ENCODE data around the gene GARNL3. TPM values are rescaled to one million over a fixed set of nuclear protein-coding genes. Genes with fewer than 3 reads are reported as not detected.

Gene GARNL3
- total RNA-seq, 6 experiments from 2014 or later: 0.27 to 0.73 (median 0.57) TPM

- peak overlapping the region; percentile 99 for H3K4me3 Mint-ChIP-seq
Observed at GRCh38 chr9:127424676-127424999, 160.1 kb downstream of the GARNL3 start.

GRCh38 chr9:127426756-127427155 is 162.2 kb downstream of the GARNL3 start:
- H3K4me1 Mint-ChIP-seq (ENCODE audit: low read depth): peaks cover 37% of the 10 kb centered on the region
- no peaks in the 10 kb centered on the region for H3K27me3 Mint-ChIP-seq (ENCODE audit: insufficient read depth)
- no peaks in the 10 kb centered on the region for H3K9me3 Mint-ChIP-seq
- no peak overlapping the region; the same call in 1 of the 2 replicates for H3K27ac Mint-ChIP-seq
- DNase-seq: no peak
- peak overlapping the region; percentile 44 for H3K4me3 Mint-ChIP-seq
- H3K36me3 Mint-ChIP-seq (ENCODE audit: low read depth): peaks cover 27% of the 10 kb centered on the region
- TF ChIP-seq CTCF (IDR thresholded peaks at IDR 0.05): no peak

More at GRCh38 chr9:127424676-127424999, 160.1 kb downstream of the GARNL3 start:
- no peak for TF ChIP-seq CTCF (IDR thresholded peaks at IDR 0.05)
- peak overlapping the region; percentile 91 for H3K27ac Mint-ChIP-seq
- H3K36me3 Mint-ChIP-seq (ENCODE audit: low read depth): peaks cover 12% of the 10 kb centered on the region
- H3K9me3 Mint-ChIP-seq: no peaks in the 10 kb centered on the region
- no peak for DNase-seq
- H3K27me3 Mint-ChIP-seq (ENCODE audit: insufficient read depth): no peaks in the 10 kb centered on the region
- peaks cover 37% of the 10 kb centered on the region for H3K4me1 Mint-ChIP-seq (ENCODE audit: low read depth)

GRCh38 chr9:127428348-127428747 is 163.8 kb downstream of the GARNL3 start:
- Mint-ChIP-seq H3K4me3 (no peak overlapping the region), H3K36me3 (ENCODE audit: low read depth) (peaks cover 35% of the 10 kb centered on the region)

GRCh38 chr9:127430415-127430814 is 165.8 kb downstream of the GARNL3 start:
- Mint-ChIP-seq H3K27me3 (ENCODE audit: insufficient read depth) (no peaks in the 10 kb centered on the region), H3K36me3 (ENCODE audit: low read depth) (peaks cover 44% of the 10 kb centered on the region), H3K9me3 (no peaks in the 10 kb centered on the region), H3K4me3 (no peak overlapping the region), H3K4me1 (ENCODE audit: low read depth) (peaks cover 16% of the 10 kb centered on the region), H3K27ac (no peak overlapping the region)
- TF ChIP-seq CTCF (IDR thresholded peaks at IDR 0.05): no peak
- DNase-seq: no peak

More at GRCh38 chr9:127428348-127428747, 163.8 kb downstream of the GARNL3 start:
- H3K27ac Mint-ChIP-seq: no peak overlapping the region
- H3K27me3 Mint-ChIP-seq (ENCODE audit: insufficient read depth): no peaks in the 10 kb centered on the region
- no peak for TF ChIP-seq CTCF (IDR thresholded peaks at IDR 0.05)
- H3K9me3 Mint-ChIP-seq: no peaks in the 10 kb centered on the region
- peaks cover 23% of the 10 kb centered on the region for H3K4me1 Mint-ChIP-seq (ENCODE audit: low read depth)
- no peak for DNase-seq

GRCh38 chr9:127437497-127438264 is 173.1 kb downstream of the GARNL3 start:
- Mint-ChIP-seq H3K27ac (no peak overlapping the region), H3K27me3 (ENCODE audit: insufficient read depth) (peaks cover 3% of the 10 kb centered on the region; the same call in 1 of the 2 replicates), H3K4me1 (ENCODE audit: low read depth) (no peaks in the 10 kb centered on the region), H3K9me3 (peaks cover 9% of the 10 kb centered on the region), H3K36me3 (ENCODE audit: low read depth) (peaks cover 58% of the 10 kb centered on the region), H3K4me3 (no peak overlapping the region)
- no peak for TF ChIP-seq CTCF (IDR thresholded peaks at IDR 0.05)
- no peak for DNase-seq

Measured in HFFc6 (cell line).